ENCODE data around the gene MB. TPM values are rescaled to one million over a fixed set of nuclear protein-coding genes. Genes with fewer than 3 reads are reported as not detected.
"Not testable (repeated sequence)": the region's sequence is repeated elsewhere in the genome, so short reads cannot be mapped to it uniquely, and the experiment has no call there.

The MB gene
- total RNA-seq (2021; ENCODE audit: unreplicated experiment) (1.5 TPM), Bru-seq, nascent RNA (percentile 19 among the genes with signal in this experiment), BruChase-seq, experiment 1, labeled RNA remaining after a 6-hour chase (percentile 25 among the genes with signal in this experiment), BruChase-seq, experiment 2, labeled RNA remaining after a 2-hour chase (percentile 19 among the genes with signal in this experiment)
- polyA plus RNA-seq (2012), result 2.3 and 3.3 TPM in 2 replicates
- long read RNA-seq, result 0 reads

DNA sequence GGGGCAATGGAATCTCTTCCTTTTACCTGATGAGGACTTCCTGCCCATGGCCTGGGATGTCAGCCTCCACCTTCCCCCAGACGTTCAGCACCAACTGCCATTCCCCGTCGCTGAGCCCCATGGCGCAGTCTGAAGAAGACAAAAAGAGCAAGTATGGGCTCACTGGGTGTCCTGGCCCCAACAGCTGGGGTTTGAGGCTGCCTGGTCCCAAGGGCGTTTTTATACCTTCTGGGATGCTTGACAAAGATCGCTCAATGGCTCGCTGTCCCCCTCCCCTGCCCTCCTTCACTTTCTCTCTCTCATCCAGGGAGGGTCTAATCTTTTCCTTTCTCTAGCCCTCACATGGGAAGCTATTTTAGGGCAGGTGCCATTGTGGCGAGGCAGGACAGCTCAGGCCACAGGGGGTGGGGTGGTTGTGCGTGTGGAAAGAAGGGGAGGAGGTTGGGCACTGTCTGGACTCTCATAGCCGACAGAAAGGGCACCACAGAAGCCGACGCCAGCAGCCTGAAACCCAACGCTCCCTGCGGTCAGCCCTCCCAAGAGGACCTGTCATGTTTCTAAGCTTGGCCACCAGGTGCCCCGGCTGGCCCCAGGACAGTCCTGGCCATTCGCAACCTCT, at the start of gene MB:
MB (minus strand) TSS at position 193 of the 619 bp plus-strand sequence; CDS start at position 121, 72 bp downstream.
- no peak for ATAC-seq
- CTCF ChIA-PET, result no interaction called here
- Histone ChIP-seq H2AFZ (ENCODE audit: low read depth, low read length, poor library complexity, severe bottlenecking) (no peak within 1 kb of the TSS), H3K9ac (ENCODE audit: low read length) (no peak within 1 kb of the TSS), H3K9me3 (ENCODE audit: control insufficient read depth in 1 of 2, insufficient read depth in 1 of 2, low read depth in 1 of 2, low read length in 2 of 2) (no peaks in the 10 kb centered on the region), H3K27ac (ENCODE audit: low read depth, low read length) (no peak within 1 kb of the TSS), H4K20me1 (ENCODE audit: insufficient read depth) (no peaks in the 10 kb centered on the region), H3K9me2 (ENCODE audit: insufficient read depth) (no peaks in the 10 kb centered on the region), H3K4me3 (replicated peaks in 1 of 2; ENCODE audit: low read depth in 1 of 2, low read length in 2 of 2) (no peak within 1 kb of the TSS), H3K79me2 (ENCODE audit: insufficient read depth, low read length) (no peaks in the 10 kb centered on the region), H3K27me3 (ENCODE audit: insufficient read depth, low read length) (no peaks in the 10 kb centered on the region), H3K36me3 (ENCODE audit: control insufficient read depth in 1 of 2, insufficient read depth in 2 of 2, low read length in 2 of 2) (no peaks in the 10 kb centered on the region), H3K4me2 (ENCODE audit: low read length) (no peak within 1 kb of the TSS), H3K4me1 (ENCODE audit: control insufficient read depth in 1 of 2, insufficient read depth in 2 of 2, low read length in 2 of 2) (peaks cover 0 to 1% of the 10 kb centered on the region in 2 experiments; a peak in 2 of 4 replicates)
- TF ChIP-seq SRF (IDR thresholded peaks at IDR 0.05; ENCODE audit: low read depth), result no peak
- no peak for TF ChIP-seq RAD21 (IDR thresholded peaks at IDR 0.05; ENCODE audit: low read depth)
- no peak for TF ChIP-seq FOSL1 (IDR thresholded peaks at IDR 0.05; ENCODE audit: low read depth)
- no peak for TF ChIP-seq ZNF274 (IDR thresholded peaks at IDR 0.05; ENCODE audit: low read depth, low read length)
- TF ChIP-seq JUND (IDR thresholded peaks at IDR 0.05), result no peak
- TF ChIP-seq POLR2A (IDR thresholded peaks at IDR 0.05; ENCODE audit: borderline replicate concordance, extremely low read depth, insufficient read depth, insufficient read length), result no peak
- TF ChIP-seq, protein P1, sequence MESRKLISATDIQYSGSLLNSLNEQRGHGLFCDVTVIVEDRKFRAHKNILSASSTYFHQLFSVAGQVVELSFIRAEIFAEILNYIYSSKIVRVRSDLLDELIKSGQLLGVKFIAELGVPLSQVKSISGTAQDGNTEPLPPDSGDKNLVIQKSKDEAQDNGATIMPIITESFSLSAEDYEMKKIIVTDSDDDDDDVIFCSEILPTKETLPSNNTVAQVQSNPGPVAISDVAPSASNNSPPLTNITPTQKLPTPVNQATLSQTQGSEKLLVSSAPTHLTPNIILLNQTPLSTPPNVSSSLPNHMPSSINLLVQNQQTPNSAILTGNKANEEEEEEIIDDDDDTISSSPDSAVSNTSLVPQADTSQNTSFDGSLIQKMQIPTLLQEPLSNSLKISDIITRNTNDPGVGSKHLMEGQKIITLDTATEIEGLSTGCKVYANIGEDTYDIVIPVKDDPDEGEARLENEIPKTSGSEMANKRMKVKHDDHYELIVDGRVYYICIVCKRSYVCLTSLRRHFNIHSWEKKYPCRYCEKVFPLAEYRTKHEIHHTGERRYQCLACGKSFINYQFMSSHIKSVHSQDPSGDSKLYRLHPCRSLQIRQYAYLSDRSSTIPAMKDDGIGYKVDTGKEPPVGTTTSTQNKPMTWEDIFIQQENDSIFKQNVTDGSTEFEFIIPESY (IDR thresholded peaks at IDR 0.05; ENCODE audit: extremely low read depth, insufficient replicate concordance, low read length), result no peak
- no peak for TF ChIP-seq SP1 (IDR thresholded peaks at IDR 0.05; ENCODE audit: low read depth)
- TF ChIP-seq POLR2AphosphoS5 (IDR thresholded peaks at IDR 0.05; ENCODE audit: low read depth, low read length), result no peak
- no peak for TF ChIP-seq ELF1 (IDR thresholded peaks at IDR 0.05; ENCODE audit: borderline replicate concordance, low read depth)
- TF ChIP-seq, protein P2, sequence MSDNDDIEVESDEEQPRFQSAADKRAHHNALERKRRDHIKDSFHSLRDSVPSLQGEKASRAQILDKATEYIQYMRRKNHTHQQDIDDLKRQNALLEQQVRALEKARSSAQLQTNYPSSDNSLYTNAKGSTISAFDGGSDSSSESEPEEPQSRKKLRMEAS (IDR thresholded peaks at IDR 0.05), result no peak
- TF ChIP-seq, protein P3, sequence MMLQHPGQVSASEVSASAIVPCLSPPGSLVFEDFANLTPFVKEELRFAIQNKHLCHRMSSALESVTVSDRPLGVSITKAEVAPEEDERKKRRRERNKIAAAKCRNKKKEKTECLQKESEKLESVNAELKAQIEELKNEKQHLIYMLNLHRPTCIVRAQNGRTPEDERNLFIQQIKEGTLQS (IDR thresholded peaks at IDR 0.05), result no peak
- TF ChIP-seq TCF7L2 (IDR thresholded peaks at IDR 0.05; ENCODE audit: borderline replicate concordance, extremely low read depth, insufficient read depth, insufficient read length), result no peak
- TF ChIP-seq CBX3 (IDR thresholded peaks at IDR 0.05; ENCODE audit: low read depth), result no peak
- TF ChIP-seq, protein P4, sequence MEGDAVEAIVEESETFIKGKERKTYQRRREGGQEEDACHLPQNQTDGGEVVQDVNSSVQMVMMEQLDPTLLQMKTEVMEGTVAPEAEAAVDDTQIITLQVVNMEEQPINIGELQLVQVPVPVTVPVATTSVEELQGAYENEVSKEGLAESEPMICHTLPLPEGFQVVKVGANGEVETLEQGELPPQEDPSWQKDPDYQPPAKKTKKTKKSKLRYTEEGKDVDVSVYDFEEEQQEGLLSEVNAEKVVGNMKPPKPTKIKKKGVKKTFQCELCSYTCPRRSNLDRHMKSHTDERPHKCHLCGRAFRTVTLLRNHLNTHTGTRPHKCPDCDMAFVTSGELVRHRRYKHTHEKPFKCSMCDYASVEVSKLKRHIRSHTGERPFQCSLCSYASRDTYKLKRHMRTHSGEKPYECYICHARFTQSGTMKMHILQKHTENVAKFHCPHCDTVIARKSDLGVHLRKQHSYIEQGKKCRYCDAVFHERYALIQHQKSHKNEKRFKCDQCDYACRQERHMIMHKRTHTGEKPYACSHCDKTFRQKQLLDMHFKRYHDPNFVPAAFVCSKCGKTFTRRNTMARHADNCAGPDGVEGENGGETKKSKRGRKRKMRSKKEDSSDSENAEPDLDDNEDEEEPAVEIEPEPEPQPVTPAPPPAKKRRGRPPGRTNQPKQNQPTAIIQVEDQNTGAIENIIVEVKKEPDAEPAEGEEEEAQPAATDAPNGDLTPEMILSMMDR (IDR thresholded peaks at IDR 0.05 in 2 of 3, conservative IDR thresholded peaks at IDR 0.05 in 1 of 3; ENCODE audit: borderline replicate concordance in 1 of 3, insufficient read depth in 1 of 3, low read depth in 2 of 3, low read length in 2 of 3), result no peak
- TF ChIP-seq EGR1 (IDR thresholded peaks at IDR 0.05; ENCODE audit: low read depth), result no peak
- no peak for TF ChIP-seq EZH2 (IDR thresholded peaks at IDR 0.05)
- TF ChIP-seq SIN3A (IDR thresholded peaks at IDR 0.05; ENCODE audit: low read depth), result no peak
- RAD21 ChIA-PET (ENCODE audit: low non-redundant PET in 1 of 2, low total read pairs in 2 of 2, uncharacterized antibody in 2 of 2, unreplicated experiment in 2 of 2), result no interaction called here
- POLR2A ChIA-PET, result no interaction called here
- BruUV-seq (replicated peaks), result no TSS peak
- intact Hi-C loops (cut with micrococcal nuclease), result no loop called here
- DNase-seq (ENCODE audit: low read depth, low spot score), result no peak

DNA sequence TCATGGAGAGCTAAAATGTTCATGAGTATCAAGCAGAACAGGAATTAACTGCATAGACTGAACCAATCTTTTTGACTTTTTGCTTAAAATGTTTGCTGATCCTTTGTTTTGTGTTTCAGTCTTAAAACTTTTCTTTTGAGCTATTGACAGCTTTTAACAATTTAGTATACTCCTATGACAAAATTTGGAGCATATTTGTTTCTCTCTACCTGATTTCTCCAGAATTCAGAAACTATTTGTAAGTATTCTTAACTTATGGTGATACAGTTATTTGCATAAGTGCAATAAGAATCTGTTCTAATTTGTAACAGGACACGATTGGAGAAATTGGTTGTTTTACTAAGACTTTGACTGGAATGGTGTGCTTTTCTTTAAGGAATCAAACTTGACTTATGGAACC, 49.6 kb upstream of the MB start:
- H3K36me3 ChIP-seq (ENCODE audit: control insufficient read depth in 1 of 2, insufficient read depth in 2 of 2, low read length in 2 of 2); H3K9me2 ChIP-seq (ENCODE audit: insufficient read depth); H4K20me1 ChIP-seq (ENCODE audit: insufficient read depth); H3K9me3 ChIP-seq (ENCODE audit: control insufficient read depth in 1 of 2, insufficient read depth in 1 of 2, low read depth in 1 of 2, low read length in 2 of 2); DNase-seq (ENCODE audit: low read depth, low spot score); H3K79me2 ChIP-seq (ENCODE audit: insufficient read depth, low read length); H3K9ac ChIP-seq (ENCODE audit: low read length); H3K4me2 ChIP-seq (ENCODE audit: low read length); CTCF ChIA-PET; H3K27me3 ChIP-seq (ENCODE audit: insufficient read depth, low read length); H2AFZ ChIP-seq (ENCODE audit: low read depth, low read length, poor library complexity, severe bottlenecking); ATAC-seq; H3K4me1 ChIP-seq (ENCODE audit: control insufficient read depth in 1 of 2, insufficient read depth in 2 of 2, low read length in 2 of 2); RAD21 ChIA-PET (ENCODE audit: low non-redundant PET in 1 of 2, low total read pairs in 2 of 2, uncharacterized antibody in 2 of 2, unreplicated experiment in 2 of 2); POLR2A ChIA-PET; H3K27ac ChIP-seq (ENCODE audit: low read depth, low read length); intact Hi-C loops (cut with micrococcal nuclease); BruUV-seq (replicated peaks); H3K4me3 ChIP-seq (replicated peaks in 1 of 2; ENCODE audit: low read depth in 1 of 2, low read length in 2 of 2): not testable (repeated sequence)
